Raji (cell line): ENCODE results near the gene MED17.
A peak's percentile ranks its signal among the peaks of the same experiment; 100 is the strongest.

ENCODE experiments used
- POLR2A ChIP-seq: IDR thresholded peaks from 2 replicates; pipeline ENCODE4 v1.6.1; 2011; ENCODE audit warnings: low read depth, low read length, control low read depth; ENCODE audit not compliant: insufficient read depth

MED17 gene

GRCh38 chr11:93784145-93784934 lies at the start of gene MED17:
Gene MED17, plus strand, starts transcription at chr11:93784282. Its CDS starts 232 bp downstream, at chr11:93784514.
- TF ChIP-seq POLR2A = peak; percentile 88

- no peak for TF ChIP-seq POLR2A
Measured at GRCh38 chr11:93734427-93735222, 49.5 kb upstream of the MED17 start.

GRCh38 chr11:93735627-93736026 lies 48.5 kb upstream of the MED17 start:
- TF ChIP-seq POLR2A = no peak

- TF ChIP-seq POLR2A = no peak
Measured at GRCh38 chr11:93736129-93736528, 48.0 kb upstream of the MED17 start.

- no peak for TF ChIP-seq POLR2A
Measured at GRCh38 chr11:93737904-93738612, 46.0 kb upstream of the MED17 start.

GRCh38 chr11:93738647-93739081 lies 45.4 kb upstream of the MED17 start:
- no peak for TF ChIP-seq POLR2A

GRCh38 chr11:93740031-93740729 lies 43.9 kb upstream of the MED17 start:
- peak; percentile 38; the same call in 1 of the 2 replicates for TF ChIP-seq POLR2A

GRCh38 chr11:93740730-93741093 lies 43.4 kb upstream of the MED17 start:
- TF ChIP-seq POLR2A = no peak

GRCh38 chr11:93741094-93741881 lies 42.8 kb upstream of the MED17 start, which contains the start of the genes C11orf54 and TAF1D:
Gene C11orf54, plus strand, starts transcription at chr11:93741672. Its CDS starts 5,722 bp downstream, at chr11:93747394.
Gene TAF1D, minus strand, starts transcription at chr11:93741495. Its CDS starts 2,191 bp downstream, at chr11:93739304.
- TF ChIP-seq POLR2A = peak; percentile 97

- no peak for TF ChIP-seq POLR2A
Measured at GRCh38 chr11:93741882-93742226, 42.2 kb upstream of the MED17 start.

- TF ChIP-seq POLR2A = no peak
Measured at GRCh38 chr11:93743291-93743690, 40.8 kb upstream of the MED17 start.

GRCh38 chr11:93744669-93745004 lies 39.4 kb upstream of the MED17 start:
- TF ChIP-seq POLR2A = no peak

GRCh38 chr11:93746101-93746500 lies 38.0 kb upstream of the MED17 start:
- no peak for TF ChIP-seq POLR2A

- TF ChIP-seq POLR2A = no peak
Measured at GRCh38 chr11:93747122-93747521, 37.0 kb upstream of the MED17 start.
